Hematopoietic multipotent progenitor cell treated with erythropoietin and hydrocortisone succinate and interleukin-3 and kit ligand, for 17 days (in vitro differentiated cells): ENCODE results near the gene C3AR1.
A peak's percentile ranks its signal among the peaks of the same experiment; 100 is the strongest.
"Not testable (repeated sequence)": the region's sequence is repeated elsewhere in the genome, so short reads cannot be mapped to it uniquely, and the experiment has no call there.

Source experiments
- DNase-seq: peaks from one replicate; pipeline ENCODE4 v3.0.0-alpha.2; 2015; ENCODE audit warnings: low spot score

C3AR1 gene

GRCh38 chr12:8057306-8057705 is 8.9 kb downstream of the C3AR1 start:
- DNase-seq = no peak

GRCh38 chr12:8054816-8055215 is 11.3 kb downstream of the C3AR1 start:
- no peak for DNase-seq

- DNase-seq = no peak
Observed at GRCh38 chr12:8052679-8053078, 13.5 kb downstream of the C3AR1 start.

- no peak for DNase-seq
Observed at GRCh38 chr12:8050600-8051250, 15.4 kb downstream of the C3AR1 start.

- no peak for DNase-seq
Observed at GRCh38 chr12:8048906-8049305, 17.3 kb downstream of the C3AR1 start.

- no peak for DNase-seq
Observed at GRCh38 chr12:8047842-8048241, 18.3 kb downstream of the C3AR1 start.

GRCh38 chr12:8045952-8046944 is 19.9 kb downstream of the C3AR1 start:
- DNase-seq = peak; percentile 81

- no peak for DNase-seq
Observed at GRCh38 chr12:8040791-8041190, 25.4 kb downstream of the C3AR1 start.

- no peak for DNase-seq
Observed at GRCh38 chr12:8038659-8039114, 27.5 kb downstream of the C3AR1 start.

GRCh38 chr12:8037947-8038346 is 28.2 kb downstream of the C3AR1 start:
- DNase-seq = no peak

- DNase-seq = no peak
Observed at GRCh38 chr12:8037046-8037663, 29.0 kb downstream of the C3AR1 start.

- DNase-seq = no peak
Observed at GRCh38 chr12:8036346-8036745, 29.8 kb downstream of the C3AR1 start.

- no peak for DNase-seq
Observed at GRCh38 chr12:8035440-8036010, 30.6 kb downstream of the C3AR1 start.

- peak; percentile 69 for DNase-seq
Observed at GRCh38 chr12:8034802-8035201, 31.4 kb downstream of the C3AR1 start.

- peak; percentile 85 for DNase-seq
Observed at GRCh38 chr12:8033153-8034044, 32.8 kb downstream of the C3AR1 start.

GRCh38 chr12:8032242-8033152 is 33.7 kb downstream of the C3AR1 start, which contains the start of gene FOXJ2:
Gene FOXJ2, plus strand, starts transcription at chr12:8032716. Its CDS starts 7,117 bp downstream, at chr12:8039833.
- peak; percentile 78 for DNase-seq

- DNase-seq = no peak
Observed at GRCh38 chr12:8031872-8032241, 34.3 kb downstream of the C3AR1 start.

- not testable (repeated sequence) for DNase-seq
Observed at GRCh38 chr12:8031017-8031416, 35.1 kb downstream of the C3AR1 start.

- DNase-seq = no peak
Observed at GRCh38 chr12:8030189-8030588, 36.0 kb downstream of the C3AR1 start.

GRCh38 chr12:8028267-8028666 is 37.9 kb downstream of the C3AR1 start:
- no peak for DNase-seq
